SK-N-SH (cell line): ENCODE data around the gene C19orf44.

Source experiments
- CTCF ChIP-seq: fragments of 200-600 bp; sonication (generic); IDR thresholded peaks from 2 replicates; pipeline ENCODE4 v1.6.1; 2017; ENCODE audit warnings: antibody characterized with exemption, mild to moderate bottlenecking, moderate library complexity
- ELF1 ChIP-seq: IDR thresholded peaks from 2 replicates; pipeline ENCODE4 v1.4.0; 2012
- EP300 ChIP-seq, 2 experiments: IDR thresholded peaks; 2 replicates each; pipeline versions ENCODE4 v1.4.0 to v1.6.1; 2012; ENCODE audit warnings: borderline replicate concordance in 1 of 2, low read depth in 1 of 2, low read length in 1 of 2
- EZH2phosphoT487 ChIP-seq: fragments of 200-600 bp; sonication (generic); IDR thresholded peaks from 2 replicates; pipeline ENCODE4 v1.6.1; 2017; ENCODE audit warnings: low read depth, mixed run types, mild to moderate bottlenecking, antibody characterized with exemption, moderate library complexity, borderline replicate concordance
- POLR2AphosphoS5 ChIP-seq: IDR thresholded peaks from 2 replicates; pipeline ENCODE4 v1.6.1; 2012; ENCODE audit warnings: low read depth, low read length
- REST ChIP-seq: IDR thresholded peaks from 2 replicates; pipeline ENCODE4 v1.6.1; 2012; ENCODE audit warnings: mild to moderate bottlenecking, low read depth, low read length, moderate library complexity

- TF ChIP-seq REST = no peak
- TF ChIP-seq POLR2AphosphoS5 = no peak
- no peak for TF ChIP-seq EZH2phosphoT487
- TF ChIP-seq CTCF = peak; percentile 52
- TF ChIP-seq EP300 (IDR thresholded peaks at IDR 0.05; ENCODE audit: borderline replicate concordance in 1 of 2, low read depth in 1 of 2, low read length in 1 of 2) = no peak
- TF ChIP-seq ELF1 = no peak
Observed at GRCh38 chr19:16527971-16528521, 31.9 kb downstream of the C19orf44 start.
